ENCODE data around the gene EYA3.

EYA3 gene

GRCh38 chr1:28112388-28113241 is 24.2 kb upstream of the EYA3 start:
- DNase-seq = peak; percentile 93

- DNase-seq = peak; percentile 93
Measured at GRCh38 chr1:28111157-28111556, 22.7 kb upstream of the EYA3 start.

- no peak for DNase-seq
Measured at GRCh38 chr1:28110555-28110954, 22.1 kb upstream of the EYA3 start.

GRCh38 chr1:28109639-28110038 is 21.2 kb upstream of the EYA3 start:
- no peak for DNase-seq

GRCh38 chr1:28108001-28108400 is 19.6 kb upstream of the EYA3 start:
- DNase-seq = peak; percentile 52

- peak; percentile 61 for DNase-seq
Measured at GRCh38 chr1:28104866-28105467, 16.6 kb upstream of the EYA3 start.

GRCh38 chr1:28102189-28102588 is 13.8 kb upstream of the EYA3 start:
- no peak for DNase-seq

GRCh38 chr1:28099050-28099769 is 10.8 kb upstream of the EYA3 start:
- no peak for DNase-seq

- no peak for DNase-seq
Measured at GRCh38 chr1:28097100-28097472, 8.7 kb upstream of the EYA3 start.

- peak; percentile 59 for DNase-seq
Measured at GRCh38 chr1:28096210-28097099, 8.0 kb upstream of the EYA3 start.

- DNase-seq = peak; percentile 78
Measured at GRCh38 chr1:28091043-28091781, 2.8 kb upstream of the EYA3 start.

- DNase-seq = peak; percentile 39
Measured at GRCh38 chr1:28087614-28088167, 719 bp downstream of the EYA3 start.

GRCh38 chr1:28086651-28087050 is 1.8 kb downstream of the EYA3 start:
- DNase-seq = no peak

GRCh38 chr1:28085129-28085528 is 3.3 kb downstream of the EYA3 start:
- DNase-seq = no peak

GRCh38 chr1:28083876-28084275 is 4.5 kb downstream of the EYA3 start:
- DNase-seq = no peak

- no peak for DNase-seq
Measured at GRCh38 chr1:28078680-28079626, 9.5 kb downstream of the EYA3 start.

GRCh38 chr1:28078262-28078661 is 10.1 kb downstream of the EYA3 start:
- DNase-seq = no peak

- DNase-seq = no peak
Measured at GRCh38 chr1:28074892-28075511, 13.4 kb downstream of the EYA3 start.

GRCh38 chr1:28073867-28074266 is 14.5 kb downstream of the EYA3 start:
- no peak for DNase-seq

GRCh38 chr1:28071813-28072212 is 16.6 kb downstream of the EYA3 start:
- peak; percentile 16 for DNase-seq
